Gastrocnemius medialis (tissue), 4 donors: Measurements from ENCODE around the gene PAEP.

Source experiments
- POLR2A ChIP-seq, 2 donors: fragments of 450-650 bp; IDR thresholded peaks; one replicate each; pipeline ENCODE4 v1.6.1; 2017; ENCODE audit warnings: antibody characterized with exemption in 2 of 2, mild to moderate bottlenecking in 2 of 2, moderate library complexity in 2 of 2
- TF ChIP-seq, protein P1 (sequence below), 5 experiments: fragments of 450-650 bp in 3 of 5; fragments of 200-600 bp in 2 of 5; sonication (generic) in 2 of 5; IDR thresholded peaks in 4 of 5; conservative IDR thresholded peaks in 1 of 5; 1 replicate in 4 of 5; 2 replicates in 1 of 5; pipeline ENCODE4 v1.5.1; 2016 to 2019; ENCODE audit warnings: antibody characterized with exemption in 5 of 5, mild to moderate bottlenecking in 3 of 5, moderate library complexity in 3 of 5

DNA sequence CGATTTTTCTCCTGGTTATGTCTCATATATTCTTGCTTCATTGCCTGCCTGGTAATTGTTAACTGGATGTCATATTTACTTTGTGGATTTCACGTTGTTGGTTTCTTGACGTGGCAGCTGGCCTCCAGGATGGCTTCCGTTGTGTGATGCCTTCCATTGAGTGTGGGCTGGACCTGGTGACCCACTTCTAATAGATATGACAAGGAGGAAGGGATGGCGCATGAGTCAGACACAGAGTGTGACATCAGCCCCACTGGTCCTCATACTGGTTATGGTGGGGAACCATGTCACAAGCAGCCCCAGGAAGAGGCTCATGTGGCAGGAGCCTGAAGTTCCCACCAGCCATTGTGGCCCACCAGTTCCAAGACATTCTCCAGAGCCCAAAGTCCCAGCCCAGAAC, 6.4 kb upstream of the PAEP start:
- TF ChIP-seq, protein P1, sequence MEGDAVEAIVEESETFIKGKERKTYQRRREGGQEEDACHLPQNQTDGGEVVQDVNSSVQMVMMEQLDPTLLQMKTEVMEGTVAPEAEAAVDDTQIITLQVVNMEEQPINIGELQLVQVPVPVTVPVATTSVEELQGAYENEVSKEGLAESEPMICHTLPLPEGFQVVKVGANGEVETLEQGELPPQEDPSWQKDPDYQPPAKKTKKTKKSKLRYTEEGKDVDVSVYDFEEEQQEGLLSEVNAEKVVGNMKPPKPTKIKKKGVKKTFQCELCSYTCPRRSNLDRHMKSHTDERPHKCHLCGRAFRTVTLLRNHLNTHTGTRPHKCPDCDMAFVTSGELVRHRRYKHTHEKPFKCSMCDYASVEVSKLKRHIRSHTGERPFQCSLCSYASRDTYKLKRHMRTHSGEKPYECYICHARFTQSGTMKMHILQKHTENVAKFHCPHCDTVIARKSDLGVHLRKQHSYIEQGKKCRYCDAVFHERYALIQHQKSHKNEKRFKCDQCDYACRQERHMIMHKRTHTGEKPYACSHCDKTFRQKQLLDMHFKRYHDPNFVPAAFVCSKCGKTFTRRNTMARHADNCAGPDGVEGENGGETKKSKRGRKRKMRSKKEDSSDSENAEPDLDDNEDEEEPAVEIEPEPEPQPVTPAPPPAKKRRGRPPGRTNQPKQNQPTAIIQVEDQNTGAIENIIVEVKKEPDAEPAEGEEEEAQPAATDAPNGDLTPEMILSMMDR (IDR thresholded peaks at IDR 0.05 in 4 of 5, conservative IDR thresholded peaks at IDR 0.05 in 1 of 5), result no peak
- TF ChIP-seq POLR2A (IDR thresholded peaks at IDR 0.05), result no peak
